ENCODE measurements around the gene RHBDL2.
"Not testable (repeated sequence)": the region's sequence is repeated elsewhere in the genome, so short reads cannot be mapped to it uniquely, and the experiment has no call there.

The RHBDL2 gene, protein sequence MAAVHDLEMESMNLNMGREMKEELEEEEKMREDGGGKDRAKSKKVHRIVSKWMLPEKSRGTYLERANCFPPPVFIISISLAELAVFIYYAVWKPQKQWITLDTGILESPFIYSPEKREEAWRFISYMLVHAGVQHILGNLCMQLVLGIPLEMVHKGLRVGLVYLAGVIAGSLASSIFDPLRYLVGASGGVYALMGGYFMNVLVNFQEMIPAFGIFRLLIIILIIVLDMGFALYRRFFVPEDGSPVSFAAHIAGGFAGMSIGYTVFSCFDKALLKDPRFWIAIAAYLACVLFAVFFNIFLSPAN

GRCh38 chr1:38941527-38942019 is at the start of gene RHBDL2:
Gene RHBDL2 (minus strand): TSS chr1:38941830. CDS start chr1:38919212, 22,618 bp downstream.
- DNase-seq (ENCODE audit: low spot score) = no peak

GRCh38 chr1:38990738-38991637 is 49.4 kb upstream of the RHBDL2 start, which contains the start of gene AKIRIN1:
Gene AKIRIN1 (plus strand): TSS chr1:38991276. CDS start chr1:38991381, 105 bp downstream.
- peak; percentile 93 for DNase-seq (ENCODE audit: low spot score)

- DNase-seq (ENCODE audit: low spot score) = no peak
Measured at GRCh38 chr1:38990386-38990737, 48.7 kb upstream of the RHBDL2 start.

DNA sequence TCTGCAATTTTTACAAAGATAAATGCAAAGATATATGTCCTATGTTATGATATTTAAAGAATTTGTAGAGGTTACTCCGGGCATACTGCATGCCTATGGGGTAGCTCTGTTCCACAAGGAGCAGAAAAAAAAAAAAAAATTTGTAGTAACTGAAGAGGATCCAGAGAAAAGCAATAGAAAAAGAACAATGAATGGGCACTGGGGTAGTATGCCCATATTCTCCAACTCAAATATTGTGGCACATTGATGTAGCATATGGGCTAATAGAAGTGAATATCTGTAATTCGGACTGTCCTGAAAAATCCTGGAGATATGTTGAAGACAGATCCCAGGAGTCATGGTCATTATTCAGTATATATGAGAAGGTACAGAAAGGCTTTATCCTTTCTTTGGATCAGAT is 48.3 kb upstream of the RHBDL2 start:
- DNase-seq (ENCODE audit: low spot score) = no peak

GRCh38 chr1:38979380-38979779 is 37.8 kb upstream of the RHBDL2 start:
- not testable (repeated sequence) for DNase-seq (ENCODE audit: low spot score)

- not testable (repeated sequence) for DNase-seq (ENCODE audit: low spot score)
Measured at GRCh38 chr1:38978245-38978542, 36.6 kb upstream of the RHBDL2 start.

GRCh38 chr1:38977399-38978244 is 36.0 kb upstream of the RHBDL2 start:
- DNase-seq (ENCODE audit: low spot score) = not testable (repeated sequence)

GRCh38 chr1:38973659-38974437 is 32.2 kb upstream of the RHBDL2 start:
- no peak for DNase-seq (ENCODE audit: low spot score)

- DNase-seq (ENCODE audit: low spot score) = not testable (repeated sequence)
Measured at GRCh38 chr1:38973145-38973544, 31.5 kb upstream of the RHBDL2 start.

- DNase-seq (ENCODE audit: low spot score) = no peak
Measured at GRCh38 chr1:38964140-38964548, 22.5 kb upstream of the RHBDL2 start.

GRCh38 chr1:38962560-38962959 is 20.9 kb upstream of the RHBDL2 start:
- DNase-seq (ENCODE audit: low spot score) = no peak

DNA sequence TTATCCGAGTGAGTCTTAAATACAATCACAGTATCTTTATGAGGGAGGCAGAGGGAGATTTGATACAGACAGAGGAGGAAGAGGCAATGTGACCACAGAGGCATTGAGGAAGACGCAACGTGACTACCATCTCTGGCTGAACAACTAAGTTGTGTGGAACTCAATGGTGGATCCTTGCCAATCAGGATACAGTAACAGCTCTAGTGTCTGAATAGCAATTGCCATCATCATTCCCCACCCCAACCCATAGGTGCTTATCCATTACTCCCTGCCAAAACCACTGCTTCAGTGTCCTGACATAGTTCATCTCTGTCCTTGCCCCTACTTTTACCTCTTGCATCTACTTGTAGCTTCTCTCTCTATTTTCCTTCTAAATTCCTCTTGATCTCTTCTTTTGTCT is 20.5 kb upstream of the RHBDL2 start:
- DNase-seq (ENCODE audit: low spot score) = no peak

DNA sequence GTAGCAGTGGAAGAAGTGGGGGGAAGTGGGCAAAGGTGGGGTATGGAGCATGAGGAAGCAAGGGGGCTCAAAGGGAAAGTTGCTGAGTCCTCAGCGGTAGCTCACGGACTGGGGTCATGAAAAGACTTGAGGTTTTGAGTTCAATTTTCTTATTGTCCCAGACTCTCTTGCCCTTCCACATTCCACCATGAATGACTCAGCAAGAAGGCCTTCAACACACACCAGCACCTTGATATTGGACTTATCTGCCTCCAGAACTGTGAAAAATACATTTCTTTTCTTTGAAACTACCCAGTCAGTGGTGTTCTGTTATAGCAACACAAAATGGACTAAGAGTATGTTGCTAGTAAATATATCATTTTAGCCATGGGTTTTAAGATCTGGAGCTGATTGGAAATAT is 17.3 kb upstream of the RHBDL2 start:
- DNase-seq (ENCODE audit: low spot score) = no peak

- no peak for DNase-seq (ENCODE audit: low spot score)
Measured at GRCh38 chr1:38953433-38953860, 11.8 kb upstream of the RHBDL2 start.

GRCh38 chr1:38950553-38950952 is 8.9 kb upstream of the RHBDL2 start:
- no peak for DNase-seq (ENCODE audit: low spot score)

DNA sequence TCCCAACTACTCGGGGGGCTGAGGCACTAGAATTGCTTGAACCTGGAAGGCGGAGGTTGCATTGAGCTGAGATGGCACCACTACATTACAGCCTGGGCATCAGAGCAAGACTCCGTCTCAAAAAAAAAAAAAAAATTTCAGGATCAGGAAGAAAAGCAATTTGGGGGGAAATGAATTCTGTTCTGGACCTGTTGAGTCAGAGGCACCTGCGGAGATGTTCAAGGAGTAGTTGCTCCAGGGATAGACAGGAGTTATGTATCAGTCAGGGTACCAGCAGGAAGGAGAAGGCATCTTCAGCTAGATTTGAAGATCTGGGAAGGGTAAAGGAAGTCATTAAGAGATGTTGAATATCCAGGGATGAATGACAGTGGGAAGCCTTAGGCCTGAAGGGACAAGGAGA is 2.9 kb upstream of the RHBDL2 start:
- DNase-seq (ENCODE audit: low spot score) = no peak

GRCh38 chr1:38942664-38943428 is 1.2 kb upstream of the RHBDL2 start:
- no peak for DNase-seq (ENCODE audit: low spot score)

DNA sequence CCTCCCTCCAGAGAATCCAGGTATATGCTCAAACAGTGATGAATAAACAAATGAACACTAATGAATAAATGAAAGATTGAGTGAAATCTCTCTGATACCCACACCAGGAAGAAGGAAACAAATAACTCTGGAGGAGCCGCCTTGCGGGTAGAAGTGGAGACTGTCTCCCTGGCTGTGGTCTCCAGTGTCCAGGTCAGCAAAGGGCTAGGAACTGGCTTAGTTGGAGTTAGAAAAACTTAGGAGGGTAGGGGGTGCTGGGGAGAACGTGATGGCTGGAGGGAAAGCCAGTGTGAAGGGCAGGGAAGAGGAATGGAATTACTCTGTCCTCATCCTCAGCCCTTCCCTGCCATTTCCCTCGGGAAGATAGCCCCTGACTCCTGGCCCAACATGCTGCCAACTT is 537 bp downstream of the RHBDL2 start:
- DNase-seq (ENCODE audit: low spot score) = no peak

DNA sequence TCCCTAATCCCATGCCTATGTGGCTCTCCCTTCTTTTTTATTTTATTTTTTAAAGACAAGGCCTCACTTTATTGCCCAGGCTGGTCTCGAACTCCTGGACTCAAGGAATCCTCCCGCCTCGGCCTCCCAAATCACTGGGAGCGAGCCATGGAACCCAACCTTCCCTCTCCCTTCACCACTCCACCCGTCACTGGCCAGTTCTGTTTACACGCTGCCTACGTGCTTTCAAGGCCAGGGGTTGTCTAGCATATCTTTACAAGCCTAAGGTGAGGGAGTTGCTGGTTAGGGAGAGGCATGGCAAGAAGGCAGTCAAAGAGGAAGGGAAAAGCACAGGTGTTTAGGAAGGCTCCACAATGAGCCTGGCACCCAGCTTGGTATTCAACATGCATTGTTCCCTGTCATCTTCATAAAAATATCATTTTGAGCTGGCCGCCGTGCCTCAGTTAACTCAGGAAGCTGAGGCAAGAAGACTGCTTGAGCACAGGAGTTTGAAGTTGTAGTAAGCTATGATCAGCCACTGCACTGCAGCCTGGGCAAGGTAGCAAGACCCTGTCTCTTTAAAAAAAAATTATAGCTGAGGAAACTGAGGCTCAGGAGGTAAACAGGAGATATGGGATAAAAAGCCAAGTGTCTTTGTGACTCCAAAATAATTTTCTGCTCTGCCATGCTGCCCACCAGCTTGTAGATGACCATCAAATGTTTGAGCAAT is 1.1 kb downstream of the RHBDL2 start:
- DNase-seq (ENCODE audit: low spot score) = no peak

DNA sequence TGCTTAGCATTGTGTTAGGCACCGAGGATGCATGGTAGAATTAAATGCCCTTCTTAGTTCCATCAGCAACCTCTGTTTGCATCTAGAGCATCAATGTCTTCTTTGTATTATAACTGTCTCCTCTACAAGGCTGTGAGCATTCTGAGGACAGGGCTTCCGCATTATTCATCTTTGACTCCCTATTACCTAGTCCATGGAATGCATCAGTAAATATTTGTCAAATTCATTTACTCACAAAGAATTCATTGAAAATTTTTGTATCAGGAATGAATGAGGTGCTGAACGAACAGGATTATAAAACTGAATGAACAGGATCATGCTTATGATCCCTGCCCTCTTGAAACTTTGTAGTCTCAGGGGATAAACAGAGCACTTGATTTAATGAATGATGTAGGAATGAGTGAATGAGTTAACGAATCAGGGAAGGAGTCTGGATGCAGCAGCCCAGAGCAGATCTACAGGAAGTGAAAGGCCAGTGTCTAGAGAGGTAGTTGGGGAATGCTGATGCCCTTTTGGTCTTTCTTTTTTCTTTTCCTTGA is 2.8 kb downstream of the RHBDL2 start:
- DNase-seq (ENCODE audit: low spot score) = no peak
